Hepatocyte (in vitro differentiated cells): ENCODE data around the gene UBE2S.

Experiments used
- EZH2phosphoT487 ChIP-seq: fragments of 200-600 bp; sonication (generic); IDR thresholded peaks from one replicate; pipeline ENCODE4 v1.6.1; 2018; ENCODE audit warnings: antibody characterized with exemption, mild to moderate bottlenecking, low read depth, moderate library complexity; ENCODE audit not compliant: unreplicated experiment, severe bottlenecking
- TF ChIP-seq, protein P1 (sequence below): fragments of 200-600 bp; sonication (generic); IDR thresholded peaks from 2 replicates; pipeline ENCODE4 v1.5.1; 2016; ENCODE audit warnings: antibody characterized with exemption, mild to moderate bottlenecking; ENCODE audit not compliant: poor library complexity

DNA sequence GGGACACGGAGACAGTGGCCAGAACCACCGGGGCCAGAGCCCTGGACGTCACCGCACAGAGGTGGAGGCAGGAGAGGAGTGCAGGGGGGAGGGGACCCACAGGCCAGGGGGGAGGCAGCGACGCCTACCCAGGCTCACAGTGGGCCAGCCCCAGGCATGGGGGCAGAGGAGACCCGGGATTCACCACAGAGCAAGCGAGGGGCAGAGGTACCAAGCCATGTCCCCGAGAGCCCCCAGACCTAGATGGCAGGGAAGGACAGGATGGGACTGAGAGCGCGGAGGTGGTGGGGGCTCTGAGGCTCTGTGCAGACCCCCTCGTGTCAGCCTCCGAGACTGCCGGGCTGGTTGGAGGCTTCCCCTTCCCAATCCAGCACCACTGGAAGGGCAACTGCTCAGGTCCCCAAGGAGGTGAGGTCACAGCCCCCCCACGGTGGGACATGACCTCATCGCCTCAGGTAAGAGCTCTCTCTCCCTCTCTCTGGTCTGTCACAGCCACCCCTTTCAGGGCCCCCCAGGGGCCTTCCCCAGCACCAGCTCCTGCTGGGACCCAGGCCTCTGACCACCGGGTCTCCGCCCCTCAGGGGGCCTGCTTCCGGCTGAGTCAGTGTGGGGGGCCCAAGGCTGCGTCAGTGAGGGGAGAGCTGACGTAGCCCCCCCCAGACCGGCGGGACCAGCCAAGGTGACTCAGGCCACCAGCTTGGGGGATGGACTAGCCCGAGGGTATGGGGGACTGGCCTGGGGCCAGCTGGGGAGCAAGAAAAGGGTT lies 35.1 kb downstream of the UBE2S start:
- TF ChIP-seq, protein P1, sequence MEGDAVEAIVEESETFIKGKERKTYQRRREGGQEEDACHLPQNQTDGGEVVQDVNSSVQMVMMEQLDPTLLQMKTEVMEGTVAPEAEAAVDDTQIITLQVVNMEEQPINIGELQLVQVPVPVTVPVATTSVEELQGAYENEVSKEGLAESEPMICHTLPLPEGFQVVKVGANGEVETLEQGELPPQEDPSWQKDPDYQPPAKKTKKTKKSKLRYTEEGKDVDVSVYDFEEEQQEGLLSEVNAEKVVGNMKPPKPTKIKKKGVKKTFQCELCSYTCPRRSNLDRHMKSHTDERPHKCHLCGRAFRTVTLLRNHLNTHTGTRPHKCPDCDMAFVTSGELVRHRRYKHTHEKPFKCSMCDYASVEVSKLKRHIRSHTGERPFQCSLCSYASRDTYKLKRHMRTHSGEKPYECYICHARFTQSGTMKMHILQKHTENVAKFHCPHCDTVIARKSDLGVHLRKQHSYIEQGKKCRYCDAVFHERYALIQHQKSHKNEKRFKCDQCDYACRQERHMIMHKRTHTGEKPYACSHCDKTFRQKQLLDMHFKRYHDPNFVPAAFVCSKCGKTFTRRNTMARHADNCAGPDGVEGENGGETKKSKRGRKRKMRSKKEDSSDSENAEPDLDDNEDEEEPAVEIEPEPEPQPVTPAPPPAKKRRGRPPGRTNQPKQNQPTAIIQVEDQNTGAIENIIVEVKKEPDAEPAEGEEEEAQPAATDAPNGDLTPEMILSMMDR = no peak
- TF ChIP-seq EZH2phosphoT487 = no peak
